T-cell (primary cell): ENCODE data around the gene TPP2. TPM values are rescaled to one million over a fixed set of nuclear protein-coding genes. Genes with fewer than 3 reads are reported as not detected.

ENCODE experiments used
- ATAC-seq, 4 experiments: fragments of 200-7000 bp in 3 of 4; fragments of 150-1000 bp in 1 of 4; cut with Tn5 transposase; replicated peaks in 1 of 4; 1 replicate in 3 of 4; 2 replicates in 1 of 4; pipeline ENCODE4 v1.10.0; 2021; ENCODE audit warnings: moderate library complexity in 3 of 4, mild to moderate bottlenecking in 2 of 4, moderate number of reproducible peaks in 1 of 4
- CTCF ChIA-PET, 2 donors: fragments of 300-600 bp; sonication (Branson Sonifier 250); formaldehyde crosslinking; loops; one replicate each; lab custom pipeline; 2022; ENCODE audit warnings: antibody characterized with exemption in 2 of 2; lab: Charles Lee
- POLR2A ChIA-PET, 2 donors: fragments of 300-600 bp; sonication (Branson Sonifier 250); formaldehyde crosslinking; loops; one replicate each; lab custom pipeline; 2022; ENCODE audit warnings: antibody characterized with exemption in 2 of 2; lab: Charles Lee
- DNase-seq, 35 experiments: peaks; one replicate each; pipeline versions ENCODE4 v3.0.0 to v3.0.0-alpha.2; 2013 to 2023
- H3K27ac ChIP-seq: one replicate; pipeline ENCODE4 v1.5.1; 2013; ENCODE audit warnings: low read length
- H3K27me3 ChIP-seq, 2 experiments: replicated peaks in 1 of 2; 1 replicate in 1 of 2; 2 replicates in 1 of 2; pipeline versions ENCODE4 v1.6.1 to v1.7.0; 2013; ENCODE audit warnings: low read length in 1 of 2, mixed read lengths in 1 of 2; ENCODE audit not compliant: control insufficient read depth in 2 of 2, insufficient read depth in 2 of 2; ENCODE audit errors: extremely low read depth in 1 of 2
- H3K36me3 ChIP-seq, 2 donors: 1 replicate in 1 of 2; 2 replicates in 1 of 2; pipeline versions ENCODE4 v1.6.1 to v1.7.0; 2013; ENCODE audit warnings: low read length in 1 of 2; ENCODE audit not compliant: control insufficient read depth in 2 of 2, insufficient read depth in 1 of 2; ENCODE audit errors: extremely low read depth in 1 of 2
- H3K4me1 ChIP-seq, 2 experiments: 1 replicate in 1 of 2; 2 replicates in 1 of 2; pipeline versions ENCODE4 v1.6.1 to v1.7.0; 2013; ENCODE audit warnings: low read length in 2 of 2, mixed read lengths in 1 of 2; ENCODE audit not compliant: insufficient read depth in 2 of 2, control insufficient read depth in 1 of 2; ENCODE audit errors: extremely low read depth in 1 of 2
- H3K4me3 ChIP-seq, 2 donors: 1 replicate in 1 of 2; 2 replicates in 1 of 2; pipeline versions ENCODE4 v1.5.1 to v1.7.0; 2013; ENCODE audit warnings: mild to moderate bottlenecking in 2 of 2, low read length in 1 of 2, moderate library complexity in 1 of 2; ENCODE audit not compliant: control insufficient read depth in 1 of 2; ENCODE audit errors: extremely low read depth in 1 of 2
- H3K9me3 ChIP-seq: 2 replicates; pipeline ENCODE4 v1.7.0; 2013
- H3K27ac Mint-ChIP-seq, 2 donors: one replicate each; pipeline ENCODE4 v1.8.0; 2020 to 2021; ENCODE audit warnings: mild to moderate bottlenecking in 2 of 2, mixed read lengths in 2 of 2
- H3K27me3 Mint-ChIP-seq, 2 donors: one replicate each; pipeline ENCODE4 v1.8.0; 2021 to 2022; ENCODE audit warnings: mixed read lengths in 2 of 2
- H3K36me3 Mint-ChIP-seq: one replicate; pipeline ENCODE4 v1.8.0; 2021; ENCODE audit warnings: mixed read lengths
- H3K4me1 Mint-ChIP-seq, 3 donors: one replicate each; pipeline ENCODE4 v1.8.0; 2020 to 2022; ENCODE audit warnings: mixed read lengths in 3 of 3, mild to moderate bottlenecking in 1 of 3
- H3K4me3 Mint-ChIP-seq, 3 donors: one replicate each; pipeline ENCODE4 v1.8.0; 2020 to 2022; ENCODE audit warnings: mild to moderate bottlenecking in 3 of 3, mixed read lengths in 3 of 3, moderate library complexity in 3 of 3
- H3K9me3 Mint-ChIP-seq, 3 donors: one replicate each; pipeline ENCODE4 v1.8.0; 2020 to 2022; ENCODE audit warnings: mixed read lengths in 3 of 3
- WGBS: methylation state at CpG from one replicate; pipeline ENCODE4 v1.1.5; 2013; ENCODE audit warnings: missing lambda C conversion rate; ENCODE audit not compliant: insufficient coverage; 5-methylcytosine and 5-hydroxymethylcytosine counted together
- total RNA-seq, 35 experiments: library from RNA in 6 of 35; stranded (reverse) in 6 of 35; fragments of 120-200 nt in 1 of 35; gene quantifications; one replicate each; pipeline versions ENCODE4 v1.2.1 to v1.2.4 and lab custom pipeline; 2013 to 2026

Gene TPP2
- total RNA-seq, 5 donors from 2014 or later (not counting 1 experiment from before 2014, with no cell fraction given): 111 to 135 (median 115) TPM

DNA sequence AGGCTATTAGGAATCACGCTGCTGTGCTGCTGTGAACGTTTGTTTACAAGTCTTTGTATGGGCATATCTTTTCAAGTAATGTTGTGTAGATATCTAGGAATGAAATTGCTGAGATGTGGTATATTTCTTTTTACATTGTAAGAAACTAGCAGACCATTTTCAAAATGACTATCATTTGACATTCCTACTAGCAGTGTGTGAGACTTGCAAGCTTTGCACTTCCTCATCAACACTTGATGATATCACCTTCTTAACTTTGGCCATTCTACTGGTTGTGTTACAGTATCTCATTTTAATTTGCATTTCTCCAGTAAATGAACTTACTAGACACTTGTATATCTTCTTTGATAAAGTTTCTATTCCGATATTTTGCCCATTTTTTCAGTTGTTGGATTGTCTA lies 85.9 kb downstream of the TPP2 start:
- WGBS: no CpG with 5 or more reads among the region's 3 CpGs
- DNase-seq: no peak
- no peak overlapping the region for H3K4me3 Mint-ChIP-seq
- H3K9me3 ChIP-seq: no peaks in the 10 kb centered on the region
- H3K4me1 ChIP-seq: peaks cover 2 to 10% of the 10 kb centered on the region in 2 experiments
- peaks cover 36 to 39% (median 37%) of the 10 kb centered on the region in 3 donors for H3K4me1 Mint-ChIP-seq
- H3K27ac Mint-ChIP-seq: peak overlapping the region; percentile 2 to 50
- H3K27me3 Mint-ChIP-seq: no peaks in the 10 kb centered on the region
- no peaks in the 10 kb centered on the region for H3K9me3 Mint-ChIP-seq
- peaks cover 0 to 16% of the 10 kb centered on the region in 2 donors for H3K36me3 ChIP-seq
- H3K27me3 ChIP-seq: no peaks in the 10 kb centered on the region
- ATAC-seq: no peak
- no peak overlapping the region for H3K4me3 ChIP-seq
- H3K36me3 Mint-ChIP-seq: peaks cover 9% of the 10 kb centered on the region
- CTCF ChIA-PET: no interaction called here
- POLR2A ChIA-PET: interaction anchor here in 1 of 2 donors (0.6 kb wide), 1 partner anchor 121 kb away, joined by 3 read pairs; no protein-coding TSS in a partner anchor
- no peak overlapping the region for H3K27ac ChIP-seq

DNA sequence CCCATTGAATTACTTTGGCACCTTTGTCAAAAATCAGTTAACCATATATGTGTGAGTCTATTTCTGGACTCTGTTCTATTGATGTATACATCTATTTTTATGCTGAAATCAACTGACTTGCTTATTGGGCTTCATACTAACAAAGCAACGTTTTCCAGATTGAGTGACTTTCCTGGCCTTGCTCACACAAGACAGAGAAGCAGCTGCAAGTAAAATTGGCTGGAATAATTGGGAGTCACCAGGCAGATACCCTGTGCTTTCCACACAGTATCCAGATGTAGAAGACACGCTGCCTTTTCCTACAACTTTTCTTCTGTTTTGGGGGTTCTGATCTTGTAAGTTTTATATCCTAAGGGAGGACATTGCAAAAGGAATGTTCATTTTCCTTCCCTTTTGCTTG lies 86.9 kb downstream of the TPP2 start:
- Histone ChIP-seq H3K36me3 (peaks cover 0 to 7% of the 10 kb centered on the region in 2 donors), H3K27ac (no peak overlapping the region), H3K4me3 (no peak overlapping the region), H3K4me1 (peaks cover 2 to 15% of the 10 kb centered on the region in 2 experiments), H3K9me3 (no peaks in the 10 kb centered on the region), H3K27me3 (no peaks in the 10 kb centered on the region)
- DNase-seq (no peak), ATAC-seq (no peak)
- Mint-ChIP-seq H3K9me3 (no peaks in the 10 kb centered on the region), H3K27ac (no peak overlapping the region), H3K4me1 (peaks cover 37 to 47% (median 43%) of the 10 kb centered on the region in 3 donors), H3K36me3 (peaks cover 7% of the 10 kb centered on the region), H3K27me3 (no peaks in the 10 kb centered on the region), H3K4me3 (no peak overlapping the region)
- ChIA-PET POLR2A (no interaction called here), CTCF (no interaction called here)
- WGBS: 86% methylated on average over 1 of the region's 2 CpGs

DNA sequence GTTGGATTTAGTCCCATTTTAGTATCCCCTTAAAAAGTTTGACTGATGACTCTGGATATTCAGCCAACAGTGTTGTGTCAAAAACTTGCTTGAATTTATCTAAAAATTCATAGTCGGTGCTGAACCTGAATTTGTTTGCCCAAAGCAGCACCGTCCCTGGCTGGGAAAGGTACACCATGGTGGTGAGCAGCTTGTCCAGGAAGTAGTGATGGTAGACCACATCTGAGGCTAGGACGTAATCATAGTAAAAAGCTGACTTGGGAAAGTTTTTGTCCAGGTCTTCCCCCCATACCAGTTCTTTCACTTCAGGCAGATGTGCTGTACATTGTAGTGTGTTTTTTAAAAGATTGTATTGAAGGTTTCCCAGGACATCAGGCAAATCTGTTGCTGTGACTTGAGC lies 89.2 kb downstream of the TPP2 start:
- no peaks in the 10 kb centered on the region for H3K36me3 ChIP-seq
- Mint-ChIP-seq H3K4me1 (peaks cover 22 to 40% (median 35%) of the 10 kb centered on the region in 3 donors), H3K4me3 (no peak overlapping the region), H3K9me3 (no peaks in the 10 kb centered on the region), H3K27ac (no peak overlapping the region), H3K27me3 (peaks cover 0 to 3% of the 10 kb centered on the region in 2 donors), H3K36me3 (no peaks in the 10 kb centered on the region)
- H3K4me3 ChIP-seq: no peak overlapping the region
- DNase-seq: peak in 3 of 35 experiments; percentile 6 to 25 (median 14)
- no peaks in the 10 kb centered on the region for H3K9me3 ChIP-seq
- no peak overlapping the region for H3K27ac ChIP-seq
- peak in 2 of 4 experiments; percentile 23 to 39 for ATAC-seq
- ChIA-PET POLR2A (no interaction called here), CTCF (no interaction called here)
- H3K27me3 ChIP-seq: peaks cover 0 to 3% of the 10 kb centered on the region in 2 experiments
- H3K4me1 ChIP-seq: peaks cover 0 to 18% of the 10 kb centered on the region in 2 experiments
- WGBS: 21% methylated on average over 2 of the region's 3 CpGs

DNA sequence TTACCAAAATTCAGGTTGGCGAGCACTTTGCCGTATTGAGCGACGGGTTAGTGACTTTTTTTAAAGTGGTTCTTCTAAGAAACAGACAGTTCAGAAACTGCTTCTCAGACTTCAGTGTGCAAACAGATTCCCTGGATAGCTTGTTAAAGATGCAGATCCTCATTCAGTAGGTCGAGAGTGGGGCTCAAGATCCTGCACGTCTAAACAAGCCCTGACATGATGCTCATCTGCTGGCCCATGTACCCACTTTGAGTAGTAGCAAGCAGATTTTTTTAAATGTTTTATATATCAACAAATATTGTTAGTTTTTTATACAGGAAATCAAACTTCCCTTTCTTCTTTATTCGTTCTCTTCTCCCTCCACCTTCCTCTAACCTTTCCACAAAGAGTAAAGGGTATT lies 90.7 kb downstream of the TPP2 start:
- no peaks in the 10 kb centered on the region for H3K36me3 ChIP-seq
- DNase-seq (no peak), ATAC-seq (no peak)
- H3K4me3 ChIP-seq: no peak overlapping the region
- Mint-ChIP-seq H3K4me3 (no peak overlapping the region), H3K27ac (no peak overlapping the region), H3K4me1 (peaks cover 13 to 32% (median 28%) of the 10 kb centered on the region in 3 donors), H3K36me3 (no peaks in the 10 kb centered on the region), H3K9me3 (no peaks in the 10 kb centered on the region), H3K27me3 (peaks cover 7 to 10% of the 10 kb centered on the region in 2 donors)
- H3K4me1 ChIP-seq: peaks cover 0 to 18% of the 10 kb centered on the region in 2 experiments
- H3K27me3 ChIP-seq: peaks cover 0 to 12% of the 10 kb centered on the region in 2 experiments
- H3K27ac ChIP-seq: no peak overlapping the region
- 100% methylated on average over 4 of the region's 7 CpGs for WGBS
- POLR2A ChIA-PET: no interaction called here
- CTCF ChIA-PET: interaction anchor here in 1 of 2 donors (0.6 kb wide), 1 partner anchor 1805 kb away, joined by 8 read pairs; no protein-coding TSS in a partner anchor
- H3K9me3 ChIP-seq: no peaks in the 10 kb centered on the region

DNA sequence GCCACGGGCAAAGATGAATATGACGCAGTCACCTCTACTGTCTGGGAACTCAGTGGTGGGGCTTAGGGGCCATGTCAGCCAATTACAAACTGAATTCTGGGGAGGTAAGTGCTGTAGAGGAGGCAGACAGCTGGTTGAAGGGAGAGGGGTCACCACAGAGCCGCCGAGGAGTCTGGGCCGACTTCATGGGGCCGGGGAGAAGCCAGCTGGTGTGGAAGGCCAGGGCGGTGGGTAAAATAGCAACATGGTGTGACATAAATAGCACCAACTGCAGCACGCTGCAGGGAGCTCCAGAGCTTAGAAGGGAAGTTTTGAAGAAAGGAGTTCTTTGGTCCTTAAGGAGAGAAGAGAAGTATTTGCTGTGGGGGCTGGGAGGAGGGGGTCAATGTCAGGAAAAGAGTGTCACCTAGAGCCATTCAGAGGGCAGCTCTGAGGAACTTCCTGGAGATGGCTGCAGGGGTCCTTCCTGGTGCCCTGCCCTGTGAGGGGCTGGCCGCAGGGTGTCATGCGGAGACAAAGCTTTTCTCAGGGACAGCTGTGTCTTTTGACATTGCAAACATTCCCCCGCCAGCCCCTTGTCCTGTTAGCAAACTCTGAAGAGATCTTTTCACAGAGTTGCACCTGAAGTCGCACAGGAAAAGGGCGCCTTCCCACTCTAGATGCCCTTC lies 91.7 kb downstream of the TPP2 start:
- Histone ChIP-seq H3K9me3 (no peaks in the 10 kb centered on the region), H3K27ac (no peak overlapping the region), H3K4me1 (peaks cover 0 to 18% of the 10 kb centered on the region in 2 experiments), H3K27me3 (peaks cover 0 to 20% of the 10 kb centered on the region in 2 experiments), H3K4me3 (no peak overlapping the region), H3K36me3 (no peaks in the 10 kb centered on the region)
- CTCF ChIA-PET: interaction anchor here in 1 of 2 donors (0.6 kb wide), 1 partner anchor 30 kb away, joined by 8 read pairs; no protein-coding TSS in a partner anchor
- ATAC-seq (no peak), DNase-seq (no peak)
- Mint-ChIP-seq H3K4me3 (no peak overlapping the region), H3K4me1 (peaks cover 13 to 28% (median 20%) of the 10 kb centered on the region in 3 donors), H3K27ac (no peak overlapping the region), H3K36me3 (no peaks in the 10 kb centered on the region), H3K9me3 (no peaks in the 10 kb centered on the region), H3K27me3 (peaks cover 9 to 17% of the 10 kb centered on the region in 2 donors)
- POLR2A ChIA-PET: interaction anchor here in 1 of 2 donors (0.6 kb wide), 1 partner anchor 20 kb away, joined by 3 read pairs; no protein-coding TSS in a partner anchor
- 51% methylated on average over 9 of the region's 13 CpGs for WGBS

DNA sequence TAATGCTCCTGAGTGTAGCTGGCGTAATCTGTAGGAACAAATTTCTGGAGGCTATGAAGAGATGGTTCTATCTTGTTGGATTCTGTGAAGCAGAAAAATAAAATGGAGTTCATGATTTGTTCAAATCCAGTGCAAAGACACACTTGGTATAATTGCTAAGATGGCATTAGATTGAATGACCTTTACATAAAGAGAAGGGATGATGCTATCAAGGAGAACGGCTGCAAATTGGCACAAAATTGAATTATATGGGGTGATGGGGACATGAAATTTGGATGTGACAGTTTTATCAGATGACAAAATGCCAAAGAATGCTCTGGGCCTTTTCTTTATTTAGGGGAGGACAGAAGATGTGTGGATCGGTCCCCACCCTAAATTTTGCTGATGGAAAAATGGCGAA lies 94.1 kb downstream of the TPP2 start:
- H3K27ac ChIP-seq: no peak overlapping the region
- no peaks in the 10 kb centered on the region for H3K36me3 Mint-ChIP-seq
- no peaks in the 10 kb centered on the region for H3K36me3 ChIP-seq
- ATAC-seq (no peak), DNase-seq (no peak)
- no peaks in the 10 kb centered on the region for H3K9me3 ChIP-seq
- peaks cover 20 to 31% of the 10 kb centered on the region in 2 donors for H3K27me3 Mint-ChIP-seq
- H3K9me3 Mint-ChIP-seq: no peaks in the 10 kb centered on the region
- H3K4me3 Mint-ChIP-seq: no peak overlapping the region
- no peak overlapping the region for H3K4me3 ChIP-seq
- ChIA-PET CTCF (interaction anchor here in 1 of 2 donors (0.7 kb wide), 1 partner anchor 58 kb away, joined by 5 read pairs; no protein-coding TSS in a partner anchor), POLR2A (no interaction called here)
- H3K4me1 ChIP-seq: peaks cover 0 to 18% of the 10 kb centered on the region in 2 experiments
- H3K27me3 ChIP-seq: peaks cover 0 to 23% of the 10 kb centered on the region in 2 experiments
- 76% methylated on average over 4 of the region's 4 CpGs for WGBS
- peaks cover 12 to 25% (median 16%) of the 10 kb centered on the region in 3 donors for H3K4me1 Mint-ChIP-seq
- H3K27ac Mint-ChIP-seq: no peak overlapping the region
